Retinal pigment epithelial cell (primary cell): ENCODE data around the gene APIP.

Experiments used
- DNase-seq: peaks from one replicate; pipeline ENCODE4 v3.0.0-alpha.2; 2010; ENCODE audit warnings: low read depth
- H3K4me3 ChIP-seq: 2 replicates; pipeline ENCODE4 v1.5.1; 2011; ENCODE audit warnings: mild to moderate bottlenecking, low read length, control low read depth, moderate library complexity
- CTCF ChIP-seq: conservative IDR thresholded peaks from 2 replicates; pipeline ENCODE4 v1.5.1; 2011; ENCODE audit warnings: low read depth, low read length, control low read depth, inconsistent platforms

Gene APIP

GRCh38 chr11:34957206-34957605 lies 41.0 kb upstream of the APIP start:
- H3K4me3 ChIP-seq: no peak overlapping the region
- DNase-seq: no peak
- no peak for TF ChIP-seq CTCF

- H3K4me3 ChIP-seq: no peak overlapping the region
- DNase-seq: no peak
- TF ChIP-seq CTCF: no peak
Measured at GRCh38 chr11:34953955-34954354, 37.8 kb upstream of the APIP start.

- DNase-seq: no peak
- H3K4me3 ChIP-seq: no peak overlapping the region
- no peak for TF ChIP-seq CTCF
Measured at GRCh38 chr11:34948696-34949095, 32.5 kb upstream of the APIP start.

- no peak for TF ChIP-seq CTCF
- no peak for DNase-seq
- H3K4me3 ChIP-seq: no peak overlapping the region
Measured at GRCh38 chr11:34944692-34945091, 28.5 kb upstream of the APIP start.

- no peak overlapping the region for H3K4me3 ChIP-seq
- no peak for DNase-seq
- no peak for TF ChIP-seq CTCF
Measured at GRCh38 chr11:34941688-34942087, 25.5 kb upstream of the APIP start.

GRCh38 chr11:34940026-34940677 lies 24.0 kb upstream of the APIP start:
- H3K4me3 ChIP-seq: no peak overlapping the region
- no peak for DNase-seq
- TF ChIP-seq CTCF: no peak

- no peak overlapping the region for H3K4me3 ChIP-seq
- TF ChIP-seq CTCF: no peak
- no peak for DNase-seq
Measured at GRCh38 chr11:34938611-34939010, 22.4 kb upstream of the APIP start.
